Endodermal cell (in vitro differentiated cells): Measurements from ENCODE around the gene PCBP3. TPM values are rescaled to one million over a fixed set of nuclear protein-coding genes. Genes with fewer than 3 reads are reported as not detected.

Source experiments
- DNase-seq: peaks from one replicate; pipeline ENCODE4 v3.0.0-alpha.2; 2017
- H3K27ac ChIP-seq: 2 replicates; pipeline ENCODE4 v1.5.1; 2013; ENCODE audit warnings: mild to moderate bottlenecking, low read depth, low read length, moderate library complexity
- H3K27me3 ChIP-seq: 2 replicates; pipeline ENCODE4 v1.6.1; 2013; ENCODE audit warnings: mild to moderate bottlenecking, low read length, moderate library complexity; ENCODE audit not compliant: insufficient read depth, control insufficient read depth, poor library complexity, severe bottlenecking
- H3K36me3 ChIP-seq: 2 replicates; pipeline ENCODE4 v1.7.0; 2013; ENCODE audit warnings: mild to moderate bottlenecking, low read length, moderate library complexity; ENCODE audit not compliant: control insufficient read depth, insufficient read depth
- H3K4me1 ChIP-seq: one replicate; pipeline ENCODE4 v1.7.0; 2013; ENCODE audit warnings: low read length; ENCODE audit not compliant: control insufficient read depth, insufficient read depth
- H3K4me3 ChIP-seq: 2 replicates; pipeline ENCODE4 v1.5.1; 2013; ENCODE audit warnings: mild to moderate bottlenecking, low read length, moderate library complexity
- H3K9ac ChIP-seq: 2 replicates; pipeline ENCODE4 v1.6.1; 2013; ENCODE audit warnings: mild to moderate bottlenecking, low read length, moderate library complexity; ENCODE audit not compliant: poor library complexity, severe bottlenecking; ENCODE audit errors: extremely low read depth
- H3K9me3 ChIP-seq: 2 replicates; pipeline ENCODE4 v1.6.1; 2013; ENCODE audit warnings: mild to moderate bottlenecking, low read length, moderate library complexity; ENCODE audit not compliant: control insufficient read depth
- H3K27ac Mint-ChIP-seq: 2 replicates; pipeline ENCODE4 v1.8.0; 2020; ENCODE audit warnings: mixed read lengths
- H3K27me3 Mint-ChIP-seq: 2 replicates; pipeline ENCODE4 v1.8.0; 2021; ENCODE audit warnings: mild to moderate bottlenecking, mixed read lengths; ENCODE audit not compliant: insufficient read depth
- H3K36me3 Mint-ChIP-seq: 2 replicates; pipeline ENCODE4 v1.8.0; 2020; ENCODE audit warnings: low read depth, mixed read lengths
- H3K4me1 Mint-ChIP-seq: 2 replicates; pipeline ENCODE4 v1.8.0; 2020; ENCODE audit warnings: mixed read lengths
- H3K4me3 Mint-ChIP-seq: 2 replicates; pipeline ENCODE4 v1.8.0; 2020; ENCODE audit warnings: mild to moderate bottlenecking, moderate library complexity, mixed read lengths
- H3K9me3 Mint-ChIP-seq: 2 replicates; pipeline ENCODE4 v1.8.0; 2020; ENCODE audit warnings: mild to moderate bottlenecking, mixed read lengths
- CTCF ChIP-seq: fragments of 200-600 bp; sonication (generic); conservative IDR thresholded peaks from 2 replicates; pipeline ENCODE4 v1.5.0; 2021; ENCODE audit warnings: antibody characterized with exemption, mild to moderate bottlenecking
- WGBS, 2 experiments: methylation state at CpG; one replicate each; pipeline versions ENCODE4 v1.1.5 to v1.1.7; 2013; ENCODE audit warnings: missing lambda C conversion rate in 2 of 2, mixed read lengths in 1 of 2; ENCODE audit not compliant: insufficient coverage in 1 of 2, insufficient read length in 1 of 2; 5-methylcytosine and 5-hydroxymethylcytosine counted together
- total RNA-seq, 2 donors: library from RNA; stranded (reverse); fragmentation: NEBNext Ultra II Directional in 1 of 2; extraction: Animal tissue kit (Norgen Biotek cat#: 25700) in 1 of 2; gene quantifications; 2 replicates in 1 of 2; 3 replicates in 1 of 2; pipeline ENCODE4 v1.2.1, GENCODE V29; 2021

Gene PCBP3
- total RNA-seq, 2 donors from 2014 or later = 2.1 to 10.6 TPM

- no peak overlapping the region for H3K27ac Mint-ChIP-seq
- DNase-seq = no peak
- WGBS, 2 experiments = 91 to 93% methylated on average over 6 to 17 of the region's 19 CpGs
These were observed 148.3 kb downstream of the PCBP3 start for GRCh38 chr21:45791562-45792418.

GRCh38 chr21:45792682-45793383 lies 149.3 kb downstream of the PCBP3 start:
- no peaks in the 10 kb centered on the region for H3K9me3 ChIP-seq
- H3K4me3 ChIP-seq = no peak overlapping the region
- no peak for DNase-seq
- no peak overlapping the region for H3K27ac ChIP-seq
- no peaks in the 10 kb centered on the region for H3K4me1 Mint-ChIP-seq
- H3K27me3 Mint-ChIP-seq = no peaks in the 10 kb centered on the region
- no peak overlapping the region for H3K9ac ChIP-seq
- no peak overlapping the region for H3K27ac Mint-ChIP-seq
- WGBS, 2 experiments = 90 to 95% methylated on average over 18 to 22 of the region's 22 CpGs
- H3K36me3 Mint-ChIP-seq = no peaks in the 10 kb centered on the region
- H3K4me1 ChIP-seq = no peaks in the 10 kb centered on the region
- H3K36me3 ChIP-seq = no peaks in the 10 kb centered on the region
- no peak overlapping the region for H3K4me3 Mint-ChIP-seq
- no peaks in the 10 kb centered on the region for H3K27me3 ChIP-seq
- no peak for TF ChIP-seq CTCF
- H3K9me3 Mint-ChIP-seq = no peaks in the 10 kb centered on the region

More at GRCh38 chr21:45791562-45792418, 148.3 kb downstream of the PCBP3 start:
- no peaks in the 10 kb centered on the region for H3K4me1 Mint-ChIP-seq
- Histone ChIP-seq H3K9ac (no peak overlapping the region), H3K9me3 (no peaks in the 10 kb centered on the region), H3K27me3 (no peaks in the 10 kb centered on the region), H3K4me1 (no peaks in the 10 kb centered on the region), H3K36me3 (no peaks in the 10 kb centered on the region), H3K4me3 (no peak overlapping the region), H3K27ac (no peak overlapping the region)
- H3K9me3 Mint-ChIP-seq = no peaks in the 10 kb centered on the region
- TF ChIP-seq CTCF = no peak
- no peaks in the 10 kb centered on the region for H3K36me3 Mint-ChIP-seq
- H3K4me3 Mint-ChIP-seq = no peak overlapping the region
- H3K27me3 Mint-ChIP-seq = no peaks in the 10 kb centered on the region

- H3K9me3 ChIP-seq = no peaks in the 10 kb centered on the region
- no peaks in the 10 kb centered on the region for H3K27me3 Mint-ChIP-seq
- no peak overlapping the region for H3K27ac Mint-ChIP-seq
- H3K4me1 ChIP-seq = no peaks in the 10 kb centered on the region
- H3K9ac ChIP-seq = no peak overlapping the region
- DNase-seq = no peak
- H3K36me3 Mint-ChIP-seq = no peaks in the 10 kb centered on the region
- no peak overlapping the region for H3K4me3 ChIP-seq
- no peaks in the 10 kb centered on the region for H3K9me3 Mint-ChIP-seq
- H3K27ac ChIP-seq = no peak overlapping the region
- no peak overlapping the region for H3K4me3 Mint-ChIP-seq
- no peak for TF ChIP-seq CTCF
- H3K4me1 Mint-ChIP-seq = no peaks in the 10 kb centered on the region
- 84 to 93% methylated on average over 6 of the region's 6 CpGs for WGBS, 2 experiments
- H3K36me3 ChIP-seq = no peaks in the 10 kb centered on the region
- H3K27me3 ChIP-seq = no peaks in the 10 kb centered on the region
These were observed 150.5 kb downstream of the PCBP3 start for GRCh38 chr21:45794027-45794426.
